ENCODE measurements around the gene CHMP2A.

DNA sequence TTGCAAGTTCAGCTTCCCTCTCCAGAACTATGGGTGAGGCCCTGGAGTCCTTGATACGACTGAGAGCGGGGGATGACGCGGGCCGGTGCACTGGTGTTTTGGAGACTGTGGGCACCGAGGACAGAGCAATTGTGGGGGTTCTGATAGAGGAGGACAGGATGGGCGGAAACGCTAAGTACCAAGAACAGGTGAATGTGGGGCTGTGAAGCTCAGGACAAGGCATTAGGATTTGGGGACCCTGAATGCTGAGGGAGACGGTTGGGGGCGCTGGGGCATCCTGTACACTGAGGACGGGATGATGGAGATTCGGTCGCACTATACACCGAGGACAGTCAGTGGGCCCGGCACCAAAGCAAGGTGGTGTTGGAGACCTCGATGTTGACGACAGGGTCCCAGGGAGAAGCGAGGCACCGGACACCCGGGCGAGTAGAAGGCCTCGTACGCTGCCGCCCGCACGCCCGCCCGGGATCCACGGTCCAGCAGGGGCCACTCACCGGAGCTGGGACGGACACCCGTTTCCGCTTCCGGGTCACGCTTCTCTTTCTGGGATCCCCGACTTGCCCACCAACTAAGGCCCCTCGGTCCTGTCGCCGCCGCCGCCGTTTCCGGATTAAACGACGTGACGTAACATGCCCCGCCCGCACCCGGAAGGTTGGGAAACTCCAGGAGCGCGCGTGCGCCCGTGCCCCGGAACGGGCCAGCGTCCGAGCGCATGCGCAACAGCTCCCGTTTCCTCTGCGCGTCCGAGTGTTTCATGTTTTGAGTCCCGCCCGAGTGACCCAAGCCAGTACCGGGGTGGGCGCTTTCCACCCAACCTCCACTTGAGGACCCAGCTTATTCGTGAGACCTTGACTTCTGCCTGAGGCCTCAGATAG is at the start of gene CHMP2A:
- TF ChIP-seq YY1 (IDR thresholded peaks at IDR 0.05; ENCODE audit: insufficient read depth, insufficient read length): no peak
- no peak for TF ChIP-seq ZNF274 (IDR thresholded peaks at IDR 0.05; ENCODE audit: low read depth, low read length)
